Transverse colon (tissue), 3 donors: ENCODE data around the gene LRP3.

Experiments
- CTCF ChIP-seq, 5 experiments: fragments of 200-600 bp in 3 of 5; fragments of 450-650 bp in 2 of 5; sonication (generic) in 3 of 5; IDR thresholded peaks; 1 replicate in 2 of 5; 2 replicates in 3 of 5; pipeline ENCODE4 v1.5.1; 2016 to 2017; ENCODE audit warnings: antibody characterized with exemption in 5 of 5, inconsistent platforms in 3 of 5, mild to moderate bottlenecking in 2 of 5, moderate library complexity in 1 of 5
- POLR2A ChIP-seq: fragments of 450-650 bp; IDR thresholded peaks from one replicate; pipeline ENCODE4 v1.6.1; 2016; ENCODE audit warnings: antibody characterized with exemption, mild to moderate bottlenecking, moderate library complexity

GRCh38 chr19:33224694-33225457 is 30.7 kb downstream of the LRP3 start:
- TF ChIP-seq POLR2A (no peak), CTCF (IDR thresholded peaks at IDR 0.05) (no peak)
